HG03521 (cell line): ENCODE results near the gene AKAP5.

ENCODE experiments used
- ATAC-seq: cut with Tn5 transposase; IDR thresholded peaks from one replicate; pipeline ENCODE4 v1.9.1; 2021; ENCODE audit warnings: mild to moderate bottlenecking, moderate library complexity; ENCODE audit not compliant: unreplicated experiment

Gene AKAP5, protein sequence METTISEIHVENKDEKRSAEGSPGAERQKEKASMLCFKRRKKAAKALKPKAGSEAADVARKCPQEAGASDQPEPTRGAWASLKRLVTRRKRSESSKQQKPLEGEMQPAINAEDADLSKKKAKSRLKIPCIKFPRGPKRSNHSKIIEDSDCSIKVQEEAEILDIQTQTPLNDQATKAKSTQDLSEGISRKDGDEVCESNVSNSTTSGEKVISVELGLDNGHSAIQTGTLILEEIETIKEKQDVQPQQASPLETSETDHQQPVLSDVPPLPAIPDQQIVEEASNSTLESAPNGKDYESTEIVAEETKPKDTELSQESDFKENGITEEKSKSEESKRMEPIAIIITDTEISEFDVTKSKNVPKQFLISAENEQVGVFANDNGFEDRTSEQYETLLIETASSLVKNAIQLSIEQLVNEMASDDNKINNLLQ

DNA sequence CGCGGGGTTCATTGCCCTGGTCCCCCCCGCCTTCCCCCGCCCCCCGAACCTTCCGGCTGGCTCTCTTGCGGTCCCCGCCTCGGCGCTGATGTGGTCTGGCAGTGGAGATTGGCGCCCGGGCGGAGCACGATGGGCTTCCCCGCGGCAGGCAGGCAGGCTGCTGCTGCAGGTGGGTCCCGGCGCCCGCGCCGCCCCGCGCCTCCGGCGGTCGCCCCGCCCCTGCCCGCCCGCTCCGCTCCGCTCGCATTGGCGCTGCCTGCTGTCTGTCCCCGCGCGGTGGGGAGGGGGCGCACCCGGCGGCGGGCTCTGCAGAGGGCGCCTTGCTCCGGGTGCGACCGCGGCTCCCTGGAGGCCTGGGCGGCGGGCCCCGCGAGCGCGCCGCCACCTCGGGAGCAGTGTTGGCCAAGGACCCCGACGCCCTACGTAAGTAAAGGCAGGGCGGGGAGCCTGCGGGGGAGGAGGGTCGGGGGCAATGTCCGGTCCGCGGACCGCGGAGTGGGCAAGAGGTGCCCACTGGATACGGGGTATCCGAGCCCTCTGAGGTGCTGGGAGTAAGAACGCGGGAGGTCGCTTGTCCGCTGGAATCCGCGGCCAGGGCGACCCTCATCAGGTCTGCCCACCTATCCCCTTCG lies at the start of gene AKAP5:
Gene AKAP5 (plus strand): TSS at position 309 of the 632 bp plus-strand sequence. CDS start 2,896 bp downstream, outside the sequence.
- ATAC-seq, result peak; percentile 64

DNA sequence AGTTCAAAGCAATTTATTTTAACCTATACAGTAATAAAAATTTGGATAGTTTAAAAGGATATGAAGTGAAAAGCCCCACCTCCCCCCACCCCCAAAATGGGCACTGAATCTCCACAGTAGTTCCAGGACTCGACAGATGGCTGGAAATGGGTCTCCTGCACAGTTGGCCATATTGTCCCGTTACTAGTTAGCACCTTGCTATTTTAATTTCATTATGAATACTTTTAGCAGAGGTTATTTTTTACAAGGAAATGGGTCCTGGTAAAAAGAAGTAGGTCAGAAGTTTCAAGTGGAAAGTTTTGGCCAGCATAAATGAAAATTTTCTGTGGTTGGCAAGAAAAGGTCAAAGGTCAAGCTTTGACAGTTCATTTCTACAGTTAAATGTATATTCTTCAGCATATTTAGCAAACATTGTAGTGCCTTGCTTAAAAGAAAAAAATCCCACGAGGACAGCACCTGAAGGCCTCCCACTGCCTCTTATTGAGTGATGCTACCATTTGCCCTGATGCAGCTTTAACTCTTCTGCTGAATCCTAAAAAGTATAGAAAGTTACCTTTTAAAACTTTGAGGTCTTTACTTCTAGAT lies 48.9 kb upstream of the AKAP5 start:
- no peak for ATAC-seq

DNA sequence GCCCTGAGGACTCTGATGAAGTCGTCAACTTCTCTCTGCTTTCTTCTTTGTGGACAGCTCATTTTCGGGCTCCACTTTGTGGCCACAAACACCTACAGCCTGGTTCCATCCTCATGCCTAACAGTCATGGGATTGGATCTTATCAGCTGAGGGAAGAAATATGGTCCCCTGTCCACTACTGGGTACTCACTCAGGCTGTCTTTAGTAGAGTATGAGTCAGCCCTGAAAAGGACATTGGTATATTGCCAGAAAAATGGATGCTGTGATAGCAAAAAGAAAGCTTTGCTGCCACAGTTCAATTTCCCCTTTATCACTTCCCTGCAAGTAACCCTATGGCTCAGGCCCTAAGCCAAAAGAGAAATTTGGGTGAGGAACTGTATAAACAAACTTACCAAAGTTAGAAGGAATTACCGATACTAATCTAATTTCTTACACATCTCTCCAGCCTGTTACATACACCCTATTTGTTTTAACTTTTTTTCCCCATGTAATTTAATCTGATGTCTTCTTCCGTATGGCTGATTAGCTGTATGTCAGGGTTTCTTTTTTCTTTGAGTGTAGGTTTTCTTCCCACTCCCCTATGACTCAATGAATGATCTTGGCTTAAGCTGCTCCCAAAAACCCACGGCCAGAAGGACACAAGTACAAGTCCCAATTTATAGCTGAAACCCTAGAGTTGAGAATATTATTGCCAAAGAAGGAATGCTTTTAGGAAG lies 48.1 kb upstream of the AKAP5 start:
- no peak for ATAC-seq

DNA sequence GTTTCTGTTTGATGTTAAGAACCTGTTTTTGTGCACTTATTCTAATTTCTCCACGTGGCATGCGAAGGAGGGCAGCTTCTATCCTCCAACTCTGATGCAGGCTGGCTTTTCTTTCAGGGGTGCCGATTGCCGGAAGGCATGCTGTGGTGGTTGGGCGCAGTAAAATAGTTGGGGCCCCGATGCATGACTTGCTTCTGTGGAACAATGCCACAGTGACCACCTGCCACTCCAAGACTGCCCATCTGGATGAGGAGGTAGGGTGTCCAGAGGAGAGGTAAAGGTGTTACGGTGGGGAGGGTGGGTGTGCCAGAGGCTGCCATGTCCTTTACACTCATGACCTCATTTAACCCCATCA lies 47.6 kb upstream of the AKAP5 start:
- ATAC-seq, result no peak

DNA sequence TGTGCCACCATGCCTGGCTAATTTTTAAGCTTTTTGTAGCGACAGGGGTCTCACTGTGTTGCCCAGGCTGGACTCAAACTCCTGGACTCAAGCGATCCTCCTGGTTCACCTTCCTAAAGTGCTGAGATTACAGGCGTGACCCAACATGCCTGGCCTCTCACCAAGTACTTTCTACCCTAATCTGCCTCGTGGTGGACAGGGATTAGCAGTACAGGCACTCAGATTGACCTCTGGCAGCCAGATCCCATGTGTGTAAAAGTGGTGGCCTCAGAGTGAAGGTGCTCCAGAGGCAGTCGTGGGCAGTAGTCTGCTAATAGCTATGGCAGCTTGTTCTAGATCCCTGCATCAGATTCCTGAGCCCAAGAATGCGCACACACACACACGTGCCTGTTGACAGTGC lies 46.3 kb upstream of the AKAP5 start:
- ATAC-seq, result no peak

DNA sequence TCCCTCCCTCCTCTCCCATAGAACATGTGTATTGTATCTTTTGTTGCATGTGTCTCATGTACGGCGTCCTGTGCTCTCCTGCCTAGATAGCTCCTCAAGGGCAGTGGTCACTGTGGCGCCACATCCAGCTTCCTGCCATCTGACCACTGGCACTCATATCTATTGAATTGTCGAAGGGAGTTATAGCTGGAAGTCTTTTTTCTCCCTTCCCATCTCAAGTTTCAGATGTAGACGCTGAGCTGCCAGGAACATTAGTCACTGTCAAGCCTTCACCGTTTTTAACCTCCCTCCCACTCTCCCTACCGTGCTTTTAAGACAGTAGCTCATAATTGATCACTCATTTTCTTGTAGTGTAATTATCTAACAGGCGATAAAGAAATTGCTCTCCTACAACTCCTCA lies 44.1 kb upstream of the AKAP5 start:
- no peak for ATAC-seq

DNA sequence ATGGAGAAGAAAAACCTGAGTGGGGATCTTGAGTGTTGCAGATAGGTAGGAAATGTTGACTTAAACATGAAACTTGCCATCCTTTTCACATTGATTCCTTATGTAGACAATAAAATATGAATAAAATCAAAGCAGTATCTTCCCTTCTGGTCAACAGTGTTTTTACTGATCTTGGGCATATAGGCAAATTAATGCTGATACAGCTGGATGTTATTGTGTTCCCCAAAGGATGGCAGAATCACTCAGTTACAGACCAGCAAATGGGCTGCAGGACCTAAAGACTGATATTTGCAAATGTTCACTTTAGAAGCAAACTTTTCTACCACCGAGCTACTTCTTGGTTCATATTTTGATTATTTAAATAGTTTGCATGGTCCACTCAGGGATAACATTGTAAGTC lies 43.3 kb upstream of the AKAP5 start:
- ATAC-seq, result no peak

DNA sequence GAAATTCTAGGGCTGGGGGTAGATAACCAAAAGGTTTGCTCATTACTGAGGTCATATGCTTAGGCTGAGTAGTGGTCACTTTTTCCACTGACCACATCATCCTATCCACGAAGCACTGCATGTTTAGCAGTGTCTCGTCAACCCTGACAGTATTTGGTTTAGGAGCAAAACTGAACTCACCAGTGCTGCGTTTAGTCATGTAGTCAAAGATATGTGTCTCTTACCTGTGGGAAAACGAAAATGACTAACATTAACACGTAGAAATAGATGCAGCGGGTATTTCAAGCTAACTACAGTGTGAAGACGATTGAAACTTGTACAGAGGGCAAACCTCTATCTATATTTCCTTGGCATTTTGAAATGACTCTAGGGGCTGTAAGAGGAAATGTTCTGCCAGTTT lies 42.5 kb upstream of the AKAP5 start:
- no peak for ATAC-seq

DNA sequence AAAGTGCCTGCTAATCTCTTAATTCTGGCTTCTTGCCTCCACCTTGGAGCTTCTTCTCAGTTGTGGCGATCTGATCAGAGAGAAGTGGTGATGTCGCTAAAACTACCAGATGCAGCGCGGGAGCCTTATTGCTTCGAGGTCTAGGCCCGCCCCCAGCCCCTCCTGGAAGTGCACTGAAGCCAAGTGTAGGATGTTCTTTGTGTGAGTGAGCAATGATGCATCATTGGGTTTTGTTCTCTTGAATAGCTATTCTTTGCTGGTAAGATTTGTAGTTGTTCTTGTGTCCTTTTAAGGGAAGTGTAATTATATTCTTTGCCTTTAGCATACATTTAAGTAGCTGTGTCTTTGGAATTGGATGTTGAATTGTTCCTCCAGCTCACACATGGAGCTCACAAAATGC lies 41.3 kb upstream of the AKAP5 start:
- ATAC-seq, result no peak

DNA sequence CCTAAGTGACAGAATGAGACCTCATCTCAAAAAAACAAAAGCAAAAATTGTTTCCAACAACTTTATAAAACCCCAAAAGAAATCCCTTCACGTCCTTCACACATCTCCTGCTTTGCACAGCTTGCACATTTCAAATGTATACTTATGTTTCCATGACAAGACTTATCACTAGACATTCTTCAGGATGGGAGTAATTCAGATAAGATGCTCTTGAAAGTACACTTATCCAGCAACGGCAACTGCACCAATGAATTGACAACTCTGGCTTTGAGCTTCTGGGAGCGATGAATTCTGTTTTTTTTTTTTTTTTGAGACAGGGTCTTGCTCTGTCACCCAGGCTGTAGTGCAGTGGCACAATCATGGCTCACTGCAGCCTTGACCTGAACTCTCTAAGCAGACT lies 30.8 kb upstream of the AKAP5 start:
- ATAC-seq, result no peak

DNA sequence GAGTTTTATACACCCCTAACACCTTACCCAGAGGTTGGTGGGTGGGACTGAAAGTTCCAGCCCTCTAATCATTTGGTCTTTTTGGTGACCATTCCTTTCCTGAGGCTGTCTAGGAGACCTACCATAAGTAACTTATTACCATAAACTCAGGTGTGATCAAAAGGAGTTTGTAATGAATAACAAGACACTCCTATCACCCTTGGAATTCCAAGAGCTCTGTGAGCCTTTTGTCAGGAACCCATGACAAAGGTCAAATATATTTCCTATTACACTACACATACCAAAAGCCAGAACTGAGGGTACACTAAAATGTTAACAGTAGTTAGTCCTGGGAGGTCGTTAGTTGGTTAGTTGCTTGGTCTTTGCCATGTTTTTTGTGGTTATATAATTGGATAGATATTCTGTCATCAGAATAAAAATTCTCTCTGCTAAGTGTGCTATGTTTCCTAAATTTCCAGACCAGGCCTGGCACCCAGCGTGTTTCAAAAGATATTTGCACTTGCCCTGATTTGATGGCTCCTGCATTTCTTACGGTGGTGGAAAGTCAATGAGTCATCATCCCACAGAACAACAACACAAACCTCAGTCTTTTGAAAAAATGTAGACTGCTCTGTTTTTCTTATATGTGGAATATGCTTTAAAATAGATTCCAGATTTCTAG lies 27.0 kb upstream of the AKAP5 start:
- ATAC-seq, result no peak

DNA sequence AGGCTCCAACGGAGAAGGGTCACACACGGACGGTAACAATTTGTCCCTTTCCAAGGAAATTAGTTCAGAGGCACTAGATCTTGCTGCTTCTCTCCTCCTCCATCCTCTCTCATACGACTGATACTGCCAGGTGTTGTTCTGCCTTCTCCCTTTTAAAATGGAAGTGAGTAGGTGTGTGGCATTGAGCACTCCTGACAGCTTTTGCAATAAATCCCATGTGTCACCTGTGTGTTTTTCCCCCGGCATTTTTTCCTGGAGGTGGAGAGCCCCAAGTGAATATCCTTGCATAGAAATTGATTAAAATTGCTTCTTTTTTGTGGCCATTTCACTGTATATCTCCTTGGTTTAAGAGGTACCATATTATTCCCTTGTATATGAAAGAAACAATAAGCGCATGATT lies 26.2 kb upstream of the AKAP5 start:
- ATAC-seq, result no peak

DNA sequence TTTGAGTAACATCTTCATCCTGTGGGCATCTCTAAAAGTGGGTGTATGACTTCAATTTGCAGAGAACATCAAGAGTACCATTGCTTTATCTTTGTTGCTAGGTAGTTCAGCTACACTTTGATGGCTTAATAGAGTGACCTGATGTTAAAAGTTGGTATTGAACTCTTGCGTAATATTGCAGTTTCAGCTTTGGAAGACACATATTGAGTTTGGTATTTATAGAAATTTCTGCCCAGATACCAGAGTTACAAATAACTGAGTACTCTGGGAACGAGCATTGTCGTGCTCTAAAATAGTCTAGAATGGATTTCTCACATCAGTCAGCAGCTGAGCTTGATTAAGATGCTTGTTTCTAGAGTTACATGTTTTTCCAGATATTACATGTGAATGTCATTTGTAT lies 24.8 kb upstream of the AKAP5 start:
- ATAC-seq, result no peak

DNA sequence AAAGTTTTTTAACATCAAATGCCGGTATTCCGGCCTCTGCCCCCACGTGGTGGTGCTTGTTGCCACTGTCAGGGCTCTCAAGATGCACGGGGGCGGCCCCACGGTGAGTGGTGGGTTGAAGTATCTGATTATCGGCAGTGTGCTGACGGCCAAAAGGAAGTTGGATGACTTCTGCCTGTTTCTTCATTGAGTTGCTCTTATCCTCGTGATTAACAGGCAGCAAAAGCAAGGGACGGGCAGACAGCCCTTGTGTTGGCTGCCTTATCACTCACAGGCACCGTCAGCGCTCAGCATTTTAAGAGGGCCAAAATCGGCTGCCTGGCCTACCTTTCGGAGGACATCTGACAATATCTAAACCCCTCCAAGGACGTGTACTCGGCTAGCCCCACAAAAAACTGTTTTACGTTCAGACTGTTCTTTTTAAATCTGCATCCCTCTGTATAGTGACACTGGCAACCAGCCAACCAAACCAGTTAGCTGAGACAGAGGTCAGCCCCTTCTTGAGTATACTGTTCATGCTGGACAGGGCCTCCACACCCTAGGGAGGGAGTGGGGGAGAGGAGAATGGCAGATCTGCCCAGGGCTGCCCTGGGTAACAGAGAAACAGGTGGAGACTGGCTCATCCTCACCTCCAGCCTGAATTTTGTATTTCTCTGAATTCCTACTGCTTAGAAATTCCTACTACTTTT lies 22.9 kb upstream of the AKAP5 start:
- ATAC-seq, result no peak

DNA sequence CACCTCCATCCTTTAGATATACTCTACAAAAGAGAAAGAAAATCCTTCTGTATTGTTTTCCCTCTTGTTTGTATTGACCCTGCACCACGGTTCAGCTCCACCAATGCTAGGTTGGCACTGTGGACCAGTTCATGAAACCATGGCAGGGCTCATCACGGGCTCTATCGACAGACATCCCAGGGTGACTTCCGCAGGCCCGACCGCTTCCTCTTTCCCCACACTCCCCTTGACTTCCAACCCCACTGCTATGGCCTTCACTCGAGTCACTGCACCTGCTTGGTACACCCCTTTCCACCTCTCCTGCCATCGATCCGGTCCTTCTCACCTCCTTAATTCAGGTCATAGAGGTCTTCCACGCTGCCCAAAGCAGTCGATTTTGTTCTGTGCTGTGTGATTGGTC lies 21.2 kb upstream of the AKAP5 start:
- no peak for ATAC-seq

DNA sequence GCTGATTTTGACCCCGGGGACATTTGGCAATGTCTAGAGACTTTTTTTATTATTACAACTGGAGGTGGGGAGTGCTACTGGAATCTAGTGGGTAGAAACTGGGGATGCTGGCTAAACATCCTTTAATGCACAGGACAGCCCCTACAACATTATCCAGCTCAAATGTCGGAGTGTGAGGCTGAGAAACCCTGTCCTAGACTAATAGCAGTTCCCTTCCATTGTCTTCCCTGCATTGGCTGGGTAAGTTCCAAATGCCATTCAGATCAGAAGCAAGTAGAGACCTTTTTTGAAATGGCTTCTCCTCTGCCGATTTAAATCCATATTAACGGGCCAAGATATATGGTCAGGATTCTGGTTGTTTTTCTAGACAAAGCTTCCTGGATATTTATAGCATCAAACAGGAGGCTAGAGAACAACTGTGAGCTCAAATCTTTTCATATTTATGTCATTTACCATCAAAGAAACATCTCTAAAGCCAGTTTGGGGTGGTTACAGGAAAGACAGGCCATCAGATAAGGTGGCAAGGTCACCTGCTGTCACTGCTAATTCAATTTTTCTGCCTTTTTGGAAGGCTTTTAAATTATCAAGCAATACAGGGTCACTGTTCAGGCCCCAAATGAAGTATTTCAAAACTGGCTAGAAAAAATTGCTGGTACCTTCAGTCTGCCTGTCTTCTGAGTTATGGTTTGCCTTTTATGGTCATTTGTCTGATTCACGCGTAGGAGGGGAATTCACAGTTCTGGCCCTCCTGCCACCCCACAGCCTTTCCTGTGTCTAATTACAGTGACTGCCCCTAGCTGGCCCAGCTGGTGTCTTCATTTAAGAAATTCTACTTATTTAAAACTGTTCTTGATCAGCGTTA lies 20.1 kb upstream of the AKAP5 start:
- peak; percentile 93 for ATAC-seq

DNA sequence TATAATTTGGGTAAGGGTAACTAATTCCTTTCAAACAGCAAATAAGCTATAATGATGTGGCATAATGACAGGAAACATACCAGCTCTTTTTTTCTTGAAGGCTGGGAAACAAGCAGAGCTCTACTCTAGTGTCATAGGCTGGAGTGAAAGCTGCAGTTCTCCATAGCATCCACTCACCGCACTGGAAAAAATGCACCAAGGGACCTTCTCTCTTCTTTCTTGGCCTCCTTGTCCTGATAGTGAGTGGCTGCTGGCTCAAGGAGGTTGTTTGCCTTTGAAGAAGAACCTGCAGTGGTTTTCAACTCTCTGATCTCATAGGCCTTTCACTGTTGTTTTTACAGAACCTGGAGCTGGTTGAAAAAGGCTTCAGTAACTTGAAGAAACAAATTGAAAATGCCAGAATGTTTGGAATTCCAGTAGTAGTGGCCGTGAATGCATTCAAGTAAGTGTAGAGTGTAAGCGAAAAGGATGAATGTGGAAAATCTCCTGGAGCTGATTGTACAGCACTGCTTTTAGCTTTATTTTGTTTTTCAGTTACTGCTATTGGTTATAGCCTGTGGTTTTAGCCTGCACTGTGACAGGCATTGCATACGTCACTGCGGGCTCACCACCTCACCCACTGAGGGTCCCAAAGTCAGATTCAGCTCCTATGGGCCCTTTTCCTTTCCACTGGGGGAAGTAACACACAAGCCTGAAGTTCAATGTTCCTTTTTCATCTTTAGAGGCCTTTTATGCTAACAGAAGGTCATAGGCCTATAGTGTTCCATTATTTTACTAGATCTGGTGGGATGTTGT lies 17.2 kb upstream of the AKAP5 start:
- no peak for ATAC-seq

DNA sequence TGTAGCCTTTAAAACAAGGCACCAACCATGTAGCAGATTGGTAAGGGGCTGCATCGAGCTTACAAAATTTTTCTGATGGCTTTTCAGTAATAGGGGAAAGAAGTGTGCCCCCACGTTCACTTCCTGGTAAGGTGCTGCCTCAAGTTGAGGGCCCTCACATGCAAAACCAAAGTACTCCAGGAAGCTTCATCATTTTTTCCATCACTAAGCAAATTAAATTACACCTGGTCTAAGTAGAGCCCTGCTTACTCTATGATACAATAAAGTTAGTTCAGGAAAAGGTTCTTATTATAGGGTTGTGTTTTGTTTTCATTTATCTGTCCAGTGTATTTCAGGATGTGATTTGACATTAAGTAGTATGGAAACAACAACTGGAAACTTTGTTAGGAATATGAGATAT lies 15.0 kb upstream of the AKAP5 start:
- no peak for ATAC-seq

DNA sequence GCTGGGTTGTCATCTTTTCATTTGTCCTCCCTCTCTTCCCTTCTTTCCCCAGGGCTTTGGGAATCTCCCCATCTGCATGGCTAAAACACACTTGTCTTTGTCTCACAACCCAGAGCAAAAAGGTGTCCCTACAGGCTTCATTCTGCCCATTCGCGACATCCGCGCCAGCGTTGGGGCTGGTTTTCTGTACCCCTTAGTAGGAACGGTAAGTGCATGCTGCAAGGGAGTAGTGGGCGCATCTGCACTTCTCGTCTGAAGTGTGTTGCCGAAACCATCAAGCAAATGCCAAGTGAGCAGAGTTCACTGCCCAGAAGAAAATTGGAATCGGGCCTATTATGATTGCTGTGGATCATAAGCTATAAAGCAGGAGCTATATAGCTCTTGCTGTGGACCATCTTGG lies 10.6 kb upstream of the AKAP5 start:
- ATAC-seq, result no peak
